HepG2 (cell line): Measurements from ENCODE around the gene RBM28. TPM values are rescaled to one million over a fixed set of nuclear protein-coding genes. Genes with fewer than 3 reads are reported as not detected.

Experiments used
- ATAC-seq: fragments of 200-7000 bp; cut with Tn5 transposase; 3 replicates; pipeline ENCODE4 v1.9.1; 2020; ENCODE audit warnings: mild to moderate bottlenecking, moderate library complexity
- BruUV-seq: library from RNA; stranded (reverse); fragments of 400-500 nt; replicated peaks from 2 replicates; lab custom pipeline; 2021; lab: Mats Ljungman, UMichigan
- CTCF ChIA-PET: fragments of 300-600 bp; formaldehyde crosslinking; extraction: SDS; loops from one replicate; lab custom pipeline; 2021; ENCODE audit warnings: low total read pairs, inconsistent platforms, low intra/inter-chr PET ratio; lab: Yijun Ruan, JAX
- POLR2A ChIA-PET: fragments of 350-600 bp; sonication (Branson Sonifier 250); formaldehyde crosslinking; loops from one replicate; lab custom pipeline; 2020; ENCODE audit warnings: antibody characterized with exemption, inconsistent platforms; lab: Yijun Ruan, JAX
- DNase-seq: peaks from one replicate; pipeline ENCODE4 v3.0.0-alpha.2; 2015; ENCODE audit warnings: low spot score
- FAIRE-seq: peaks from 3 replicates; lab custom pipeline; 2011; peaks lifted over from hg19 to GRCh38; lab: Jason Lieb, UNC
- H2AFZ ChIP-seq: one replicate; pipeline ENCODE4 v1.6.1; 2011; ENCODE audit warnings: low read length, inconsistent platforms
- H3K27ac ChIP-seq: fragments of 300-600 bp; 3 replicates; pipeline ENCODE4 v1.8.0; 2011; ENCODE audit warnings: mixed run types, mild to moderate bottlenecking, mixed read lengths, low read length, inconsistent platforms; ENCODE audit not compliant: insufficient read depth; ENCODE audit errors: extremely low read length
- H3K27me3 ChIP-seq, 2 experiments: fragments of 200-600 bp in 1 of 2; 2 replicates in 1 of 2; 3 replicates in 1 of 2; pipeline versions ENCODE4 v1.6.0 to v1.8.0; 2011; ENCODE audit warnings: low read length in 2 of 2, mild to moderate bottlenecking in 2 of 2, moderate library complexity in 2 of 2, inconsistent platforms in 1 of 2; ENCODE audit not compliant: insufficient read depth in 2 of 2, control insufficient read depth in 1 of 2
- H3K36me3 ChIP-seq, 2 experiments: fragments of 200-600 bp in 1 of 2; replicated peaks in 1 of 2; 2 replicates in 1 of 2; 3 replicates in 1 of 2; pipeline versions ENCODE4 v1.5.1 to v1.8.0; 2011; ENCODE audit warnings: low read length in 2 of 2, inconsistent platforms in 1 of 2; ENCODE audit not compliant: insufficient read depth in 2 of 2, control insufficient read depth in 1 of 2
- H3K4me1 ChIP-seq: 2 replicates; pipeline ENCODE4 v1.5.1; 2012; ENCODE audit warnings: low read length, inconsistent platforms; ENCODE audit not compliant: insufficient read depth
- H3K4me2 ChIP-seq: 2 replicates; pipeline ENCODE4 v1.6.0; 2011; ENCODE audit warnings: low read depth, low read length, inconsistent platforms
- H3K4me3 ChIP-seq, 3 experiments: fragments of 200-600 bp in 1 of 3; sonication (generic), shearing (Covaris generic) in 1 of 3; replicated peaks in 1 of 3; 2 replicates each; pipeline ENCODE4 v1.5.1; 2011 to 2016; ENCODE audit warnings: low read length in 3 of 3, inconsistent platforms in 2 of 3, low read depth in 2 of 3, mild to moderate bottlenecking in 2 of 3, control low read depth in 1 of 3, mixed read lengths in 1 of 3; ENCODE audit not compliant: insufficient read depth in 1 of 3
- H3K79me2 ChIP-seq: one replicate; pipeline ENCODE4 v1.6.1; 2011; ENCODE audit warnings: low read length, inconsistent platforms; ENCODE audit not compliant: insufficient read depth
- H3K9ac ChIP-seq: 2 replicates; pipeline ENCODE4 v1.6.0; 2011; ENCODE audit warnings: mild to moderate bottlenecking, low read depth, low read length, inconsistent platforms; ENCODE audit not compliant: insufficient read depth
- H3K9me3 ChIP-seq: 2 replicates; pipeline ENCODE4 v1.5.1; 2012; ENCODE audit warnings: mild to moderate bottlenecking, low read length
- H4K20me1 ChIP-seq: 2 replicates; pipeline ENCODE4 v1.6.0; 2011; ENCODE audit warnings: inconsistent platforms, mild to moderate bottlenecking, low read length, moderate library complexity; ENCODE audit not compliant: insufficient read depth
- AGO1 ChIP-seq: fragments of 200-400 bp; formaldehyde crosslinking; IDR thresholded peaks from 2 replicates; pipeline ENCODE4 v1.6.1; 2017; ENCODE audit warnings: mild to moderate bottlenecking, low read depth, low read length, moderate library complexity; ENCODE audit not compliant: poor library complexity, severe bottlenecking
- ERF ChIP-seq: IDR thresholded peaks from 2 replicates; pipeline ENCODE4 v1.6.1; 2018; ENCODE audit warnings: missing biosample characterization, missing genetic modification reagents
- HMGXB4 ChIP-seq, 2 experiments: sonication (generic) in 1 of 2; formaldehyde crosslinking in 1 of 2; IDR thresholded peaks; 2 replicates each; pipeline versions ENCODE4 v1.4.0 to v1.6.1; 2018 to 2020; ENCODE audit warnings: missing genetic modification reagents in 2 of 2, borderline replicate concordance in 1 of 2, low read depth in 1 of 2, mild to moderate bottlenecking in 1 of 2, missing biosample characterization in 1 of 2
- HNRNPH1 ChIP-seq: fragments of 200-400 bp; formaldehyde crosslinking; optimal IDR thresholded peaks from 2 replicates; pipeline ENCODE3; 2017; ENCODE audit warnings: mild to moderate bottlenecking, low read depth, low read length
- HOXA3 ChIP-seq: sonication (generic); formaldehyde crosslinking; IDR thresholded peaks from 2 replicates; pipeline ENCODE4 v1.5.0; 2020; ENCODE audit warnings: missing genetic modification reagents
- MATR3 ChIP-seq: sonication (generic); formaldehyde crosslinking; IDR thresholded peaks from 2 replicates; pipeline ENCODE4 v1.4.0; 2020; ENCODE audit warnings: missing genetic modification reagents
- PRDM15 ChIP-seq: sonication (generic); formaldehyde crosslinking; IDR thresholded peaks from 2 replicates; pipeline ENCODE4 v1.4.0; 2020; ENCODE audit warnings: missing genetic modification reagents
- RBM39 ChIP-seq: fragments of 200-400 bp; formaldehyde crosslinking; IDR thresholded peaks from one replicate; pipeline ENCODE4 v1.6.1; 2018; ENCODE audit warnings: antibody characterized with exemption, mild to moderate bottlenecking, low read depth, low read length; ENCODE audit not compliant: poor library complexity, severe bottlenecking
- SATB2 ChIP-seq: sonication (generic); formaldehyde crosslinking; IDR thresholded peaks from 2 replicates; pipeline ENCODE4 v1.5.0; 2020; ENCODE audit warnings: missing genetic modification reagents
- U2AF1 ChIP-seq: fragments of 200-400 bp; formaldehyde crosslinking; optimal IDR thresholded peaks from 2 replicates; pipeline ENCODE3; 2017; ENCODE audit warnings: mild to moderate bottlenecking, low read depth, low read length
- ZFP37 ChIP-seq: sonication (generic); formaldehyde crosslinking; IDR thresholded peaks from 2 replicates; pipeline ENCODE4 v1.4.0; 2020; ENCODE audit warnings: missing genetic modification reagents, borderline replicate concordance
- ZNF205 ChIP-seq: IDR thresholded peaks from 2 replicates; pipeline ENCODE4 v1.6.1; 2018; ENCODE audit warnings: missing biosample characterization, missing genetic modification reagents
- ZNF225 ChIP-seq: sonication (generic); formaldehyde crosslinking; IDR thresholded peaks from 2 replicates; pipeline ENCODE4 v1.4.0; 2020; ENCODE audit warnings: mild to moderate bottlenecking, missing genetic modification reagents
- ZNF331 ChIP-seq: sonication (generic); formaldehyde crosslinking; IDR thresholded peaks from 2 replicates; pipeline ENCODE4 v1.4.0; 2020; ENCODE audit warnings: missing genetic modification reagents
- ZNF44 ChIP-seq: sonication (generic); formaldehyde crosslinking; IDR thresholded peaks from 2 replicates; pipeline ENCODE4 v1.5.1; 2020; ENCODE audit warnings: mild to moderate bottlenecking, missing genetic modification reagents
- ZNF460 ChIP-seq: sonication (generic); formaldehyde crosslinking; IDR thresholded peaks from 2 replicates; pipeline ENCODE4 v1.5.1; 2020; ENCODE audit warnings: missing genetic modification reagents, mild to moderate bottlenecking, borderline replicate concordance
- WGBS: methylation state at CpG from one replicate; pipeline ENCODE4 v1.1.6; 2017; ENCODE audit warnings: low lambda C conversion rate; 5-methylcytosine and 5-hydroxymethylcytosine counted together
- in situ Hi-C: cut with HindIII; loops from 2 replicates; pipeline ENCODE4 v1.10.0; 2017; ENCODE audit warnings: low pct_unique_long_range_greater_than_20kb; ENCODE audit not compliant: extremely low pct_ligation_motif_present
- intact Hi-C: fragments of 100-400 bp; cut with micrococcal nuclease; formaldehyde crosslinking; loops from one replicate; pipeline ENCODE4 v1.10.0; 2022; ENCODE audit not compliant: unreplicated experiment
- polyA plus RNA-seq, 8 experiments: library from polyadenylated mRNA; depleted of rRNA in 3 of 8; stranded (reverse) in 7 of 8; unstranded in 1 of 8; fragments of >200 nt; fragmentation: Illumina TruSeq in 4 of 8; extraction: Trizol in 4 of 8; gene quantifications; 2 replicates each; pipeline versions ENCODE4 v1.2.1 to v1.2.3, GENCODE V29; 2011 to 2016; ENCODE audit warnings: low read depth in 4 of 8, missing spikeins in 1 of 8, mixed read lengths in 1 of 8; ENCODE audit not compliant: insufficient read depth in 1 of 8
- total RNA-seq, 5 experiments: library from RNA; depleted of rRNA; stranded (reverse); fragments of >200 nt; fragmentation: Illumina TruSeq; extraction: Trizol; gene quantifications; 2 replicates each; pipeline ENCODE4 v1.2.3, GENCODE V29; 2016; ENCODE audit warnings: low read depth in 1 of 5
- TF ChIP-seq, protein P1 (sequence below): sonication (generic); formaldehyde crosslinking; IDR thresholded peaks from 2 replicates; pipeline ENCODE4 v1.5.1; 2020; ENCODE audit warnings: missing genetic modification reagents, mild to moderate bottlenecking, borderline replicate concordance

Gene RBM28
- total and polyA plus RNA-seq, 2 of the 13 experiments (the other 11 are each of a cell fraction or from before 2014, with no cell fraction given) = 20.5 to 49.0 TPM

- Histone ChIP-seq H3K27ac (no peak overlapping the region), H3K79me2 (no peaks in the 10 kb centered on the region), H3K9me3 (no peaks in the 10 kb centered on the region), H3K4me2 (no peak overlapping the region), H3K4me3 (no peak overlapping the region), H3K36me3 (no peaks in the 10 kb centered on the region), H3K9ac (no peak overlapping the region), H2AFZ (no peak overlapping the region), H4K20me1 (no peaks in the 10 kb centered on the region), H3K27me3 (peaks cover 0 to 15% of the 10 kb centered on the region in 2 experiments; a peak in 1 of 5 replicates), H3K4me1 (no peaks in the 10 kb centered on the region)
- no TSS peak for BruUV-seq
- DNase-seq (no peak), FAIRE-seq (no peak), ATAC-seq (no peak)
- ChIA-PET POLR2A (no interaction called here), CTCF (no interaction called here)
- 0% methylated on average over 1 of the region's 1 CpG for WGBS
- in situ Hi-C loops (no loop called here), intact Hi-C loops (no loop called here)
- TF ChIP-seq HNRNPH1 (no peak), ZNF460 (CRISPR knock-in tag) (no peak), HOXA3 (CRISPR knock-in tag) (no peak), U2AF1 (no peak), ZNF225 (CRISPR knock-in tag) (no peak), ERF (CRISPR knock-in tag) (no peak), SATB2 (CRISPR knock-in tag) (no peak), MATR3 (CRISPR knock-in tag) (no peak), PRDM15 (no peak), ZFP37 (CRISPR knock-in tag) (no peak), HMGXB4 (CRISPR knock-in tag; IDR thresholded peaks at IDR 0.05; ENCODE audit: borderline replicate concordance in 1 of 2, low read depth in 1 of 2) (no peak), RBM39 (no peak), AGO1 (no peak), ZNF205 (CRISPR knock-in tag) (no peak), ZNF331 (no peak), ZNF44 (no peak)
- TF ChIP-seq, protein P1, sequence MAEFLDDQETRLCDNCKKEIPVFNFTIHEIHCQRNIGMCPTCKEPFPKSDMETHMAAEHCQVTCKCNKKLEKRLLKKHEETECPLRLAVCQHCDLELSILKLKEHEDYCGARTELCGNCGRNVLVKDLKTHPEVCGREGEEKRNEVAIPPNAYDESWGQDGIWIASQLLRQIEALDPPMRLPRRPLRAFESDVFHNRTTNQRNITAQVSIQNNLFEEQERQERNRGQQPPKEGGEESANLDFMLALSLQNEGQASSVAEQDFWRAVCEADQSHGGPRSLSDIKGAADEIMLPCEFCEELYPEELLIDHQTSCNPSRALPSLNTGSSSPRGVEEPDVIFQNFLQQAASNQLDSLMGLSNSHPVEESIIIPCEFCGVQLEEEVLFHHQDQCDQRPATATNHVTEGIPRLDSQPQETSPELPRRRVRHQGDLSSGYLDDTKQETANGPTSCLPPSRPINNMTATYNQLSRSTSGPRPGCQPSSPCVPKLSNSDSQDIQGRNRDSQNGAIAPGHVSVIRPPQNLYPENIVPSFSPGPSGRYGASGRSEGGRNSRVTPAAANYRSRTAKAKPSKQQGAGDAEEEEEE (CRISPR knock-in tag) = no peak
These were observed 30.3 kb upstream of the RBM28 start for GRCh38 chr7:128374041-128374440.
